Smooth muscle cell (in vitro differentiated cells): ENCODE data around the gene MLLT3. TPM values are rescaled to one million over a fixed set of nuclear protein-coding genes. Genes with fewer than 3 reads are reported as not detected.

Experiments used
- DNase-seq: peaks from one replicate; lab custom pipeline; 2025; ENCODE audit not compliant: unreplicated experiment; lab: John Stamatoyannopoulos, UW
- H2AFZ ChIP-seq: fragments of 200-600 bp; sonication (generic); 2 replicates; pipeline ENCODE4 v1.6.0; 2016; ENCODE audit warnings: antibody characterized with exemption, low read depth, mild to moderate bottlenecking
- H3F3A ChIP-seq: fragments of 200-600 bp; sonication (generic); 2 replicates; pipeline ENCODE4 v1.6.0; 2017; ENCODE audit warnings: antibody characterized with exemption, low read depth
- H3K27ac ChIP-seq: fragments of 200-600 bp; sonication (generic); 2 replicates; pipeline ENCODE4 v1.5.1; 2016; ENCODE audit warnings: low read depth, mild to moderate bottlenecking
- H3K27me3 ChIP-seq: fragments of 200-600 bp; sonication (generic); 2 replicates; pipeline ENCODE4 v1.6.1; 2016; ENCODE audit warnings: low read depth, mild to moderate bottlenecking
- H3K36me3 ChIP-seq: fragments of 200-600 bp; sonication (generic); 2 replicates; pipeline ENCODE4 v1.5.1; 2016; ENCODE audit warnings: low read depth
- H3K4me1 ChIP-seq: fragments of 200-600 bp; sonication (generic); 2 replicates; pipeline ENCODE4 v1.5.1; 2016; ENCODE audit warnings: low read depth
- H3K4me2 ChIP-seq: fragments of 200-600 bp; sonication (generic); 2 replicates; pipeline ENCODE4 v1.6.0; 2016; ENCODE audit warnings: mild to moderate bottlenecking
- H3K4me3 ChIP-seq: fragments of 200-600 bp; sonication (generic); 2 replicates; pipeline ENCODE4 v1.5.1; 2016; ENCODE audit warnings: mild to moderate bottlenecking
- H3K79me2 ChIP-seq: fragments of 200-600 bp; sonication (generic); 2 replicates; pipeline ENCODE4 v1.6.0; 2016; ENCODE audit warnings: low read depth, mild to moderate bottlenecking
- H3K9ac ChIP-seq: fragments of 200-600 bp; sonication (generic); 2 replicates; pipeline ENCODE4 v1.6.0; 2016; ENCODE audit warnings: low read depth
- H3K9me3 ChIP-seq: fragments of 200-600 bp; sonication (generic); replicated peaks from 2 replicates; pipeline ENCODE4 v1.5.1; 2016; ENCODE audit warnings: low read depth
- H4K20me1 ChIP-seq: fragments of 200-600 bp; sonication (generic); 2 replicates; pipeline ENCODE4 v1.6.0; 2016; ENCODE audit warnings: low read depth
- WGBS: methylation state at CpG from one replicate; pipeline ENCODE4 v1.1.7; 2016; ENCODE audit warnings: low lambda C conversion rate; 5-methylcytosine and 5-hydroxymethylcytosine counted together
- polyA plus RNA-seq: library from polyadenylated mRNA; unstranded; fragments of >200 nt; fragmentation: Nextera tagmentation; extraction: Ambion mirVana; gene quantifications from 2 replicates; pipeline ENCODE4 v1.2.1, GENCODE V29; 2016
- total RNA-seq: library from RNA; depleted of rRNA; stranded (reverse); fragments of >200 nt; gene quantifications from 2 replicates; pipeline ENCODE4 v1.2.3, GENCODE V29; 2014
- TF ChIP-seq, protein P1 (sequence below): fragments of 200-600 bp; sonication (generic); IDR thresholded peaks from 2 replicates; pipeline ENCODE4 v1.5.1; 2017; ENCODE audit warnings: borderline replicate concordance, mild to moderate bottlenecking, antibody characterized with exemption; ENCODE audit not compliant: insufficient read depth, poor library complexity, severe bottlenecking

Gene MLLT3
- total and polyA plus RNA-seq, 2 experiments from 2014 or later = 21.9 to 29.9 TPM

DNA sequence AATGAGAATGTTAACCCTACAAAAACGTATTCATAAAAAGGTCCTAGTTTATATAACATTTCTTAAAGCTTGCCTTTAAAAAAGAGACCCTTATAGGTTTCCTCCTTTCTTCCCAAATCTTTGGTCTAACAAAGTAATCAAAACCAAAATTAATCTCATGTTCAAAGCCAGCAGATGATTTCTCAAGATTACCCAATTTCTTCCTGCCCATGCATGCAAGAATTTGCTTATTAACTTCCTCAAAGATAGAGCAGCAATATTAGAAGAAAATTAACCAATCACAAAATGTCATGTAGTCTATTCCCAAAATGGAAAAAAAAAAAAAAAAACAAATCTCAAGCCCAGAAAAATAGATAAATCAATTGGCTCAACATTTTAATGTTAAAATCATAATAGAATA lies 114.9 kb downstream of the MLLT3 start:
- WGBS = 36% methylated on average over 1 of the region's 1 CpG
- no peak overlapping the region for H3K4me2 ChIP-seq
- peaks cover 64% of the 10 kb centered on the region for H4K20me1 ChIP-seq
- DNase-seq = no peak
- peaks cover 5% of the 10 kb centered on the region for H3K36me3 ChIP-seq
- no peak overlapping the region for H3K27ac ChIP-seq
- no peaks in the 10 kb centered on the region for H3K9me3 ChIP-seq
- no peaks in the 10 kb centered on the region for H3K27me3 ChIP-seq
- H3K4me3 ChIP-seq = no peak overlapping the region
- H3F3A ChIP-seq = no peaks in the 10 kb centered on the region
- H3K9ac ChIP-seq = no peak overlapping the region
- no peak overlapping the region for H2AFZ ChIP-seq
- no peaks in the 10 kb centered on the region for H3K4me1 ChIP-seq
- TF ChIP-seq, protein P1, sequence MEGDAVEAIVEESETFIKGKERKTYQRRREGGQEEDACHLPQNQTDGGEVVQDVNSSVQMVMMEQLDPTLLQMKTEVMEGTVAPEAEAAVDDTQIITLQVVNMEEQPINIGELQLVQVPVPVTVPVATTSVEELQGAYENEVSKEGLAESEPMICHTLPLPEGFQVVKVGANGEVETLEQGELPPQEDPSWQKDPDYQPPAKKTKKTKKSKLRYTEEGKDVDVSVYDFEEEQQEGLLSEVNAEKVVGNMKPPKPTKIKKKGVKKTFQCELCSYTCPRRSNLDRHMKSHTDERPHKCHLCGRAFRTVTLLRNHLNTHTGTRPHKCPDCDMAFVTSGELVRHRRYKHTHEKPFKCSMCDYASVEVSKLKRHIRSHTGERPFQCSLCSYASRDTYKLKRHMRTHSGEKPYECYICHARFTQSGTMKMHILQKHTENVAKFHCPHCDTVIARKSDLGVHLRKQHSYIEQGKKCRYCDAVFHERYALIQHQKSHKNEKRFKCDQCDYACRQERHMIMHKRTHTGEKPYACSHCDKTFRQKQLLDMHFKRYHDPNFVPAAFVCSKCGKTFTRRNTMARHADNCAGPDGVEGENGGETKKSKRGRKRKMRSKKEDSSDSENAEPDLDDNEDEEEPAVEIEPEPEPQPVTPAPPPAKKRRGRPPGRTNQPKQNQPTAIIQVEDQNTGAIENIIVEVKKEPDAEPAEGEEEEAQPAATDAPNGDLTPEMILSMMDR = no peak
- H3K79me2 ChIP-seq = peaks cover 100% of the 10 kb centered on the region

DNA sequence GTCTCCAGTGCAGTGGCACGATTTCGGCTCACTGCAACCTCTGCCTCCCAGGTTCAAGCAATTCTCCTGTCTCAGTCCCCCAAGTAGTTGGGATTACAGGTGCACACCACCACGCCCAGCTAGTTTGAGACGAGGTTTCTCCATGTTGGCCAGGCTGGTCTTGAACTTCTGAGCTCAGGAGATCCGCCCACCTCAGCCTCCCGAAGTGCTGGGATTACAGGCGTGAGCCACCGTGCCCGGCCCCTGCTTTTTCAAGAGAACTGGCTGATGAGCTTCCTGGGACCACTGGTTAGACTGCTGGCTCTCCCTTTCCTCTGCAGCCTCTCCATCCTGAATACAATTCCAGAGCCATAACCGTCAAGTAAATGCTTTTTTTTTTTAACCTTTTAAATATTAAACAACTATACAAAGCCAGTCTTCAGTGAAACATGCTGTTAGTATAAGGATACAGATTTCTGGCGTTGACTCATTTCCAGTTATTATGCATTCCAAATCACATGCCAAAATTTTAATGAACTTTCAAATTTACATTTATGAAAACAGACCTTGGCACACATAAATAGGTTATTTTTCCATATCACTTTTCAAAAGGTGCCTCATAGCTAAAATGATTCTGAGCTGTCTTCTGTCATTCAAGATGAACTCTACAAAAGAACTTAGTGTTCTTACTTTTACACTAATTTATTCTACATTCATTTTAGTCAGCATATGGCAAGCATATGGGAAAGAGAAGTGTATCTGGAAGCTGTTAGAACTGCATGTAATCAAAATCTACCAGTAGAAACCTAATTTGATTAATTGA lies 116.0 kb downstream of the MLLT3 start:
- Histone ChIP-seq H3K36me3 (peaks cover 5% of the 10 kb centered on the region), H3K27me3 (no peaks in the 10 kb centered on the region), H4K20me1 (peaks cover 52% of the 10 kb centered on the region), H3K9ac (no peak overlapping the region), H3K79me2 (peaks cover 94% of the 10 kb centered on the region), H3K27ac (no peak overlapping the region), H3K9me3 (no peaks in the 10 kb centered on the region), H2AFZ (no peak overlapping the region), H3K4me2 (no peak overlapping the region), H3K4me3 (no peak overlapping the region), H3F3A (no peaks in the 10 kb centered on the region), H3K4me1 (no peaks in the 10 kb centered on the region)
- TF ChIP-seq, protein P1 = no peak
- no peak for DNase-seq
- 92% methylated on average over 11 of the region's 11 CpGs for WGBS

DNA sequence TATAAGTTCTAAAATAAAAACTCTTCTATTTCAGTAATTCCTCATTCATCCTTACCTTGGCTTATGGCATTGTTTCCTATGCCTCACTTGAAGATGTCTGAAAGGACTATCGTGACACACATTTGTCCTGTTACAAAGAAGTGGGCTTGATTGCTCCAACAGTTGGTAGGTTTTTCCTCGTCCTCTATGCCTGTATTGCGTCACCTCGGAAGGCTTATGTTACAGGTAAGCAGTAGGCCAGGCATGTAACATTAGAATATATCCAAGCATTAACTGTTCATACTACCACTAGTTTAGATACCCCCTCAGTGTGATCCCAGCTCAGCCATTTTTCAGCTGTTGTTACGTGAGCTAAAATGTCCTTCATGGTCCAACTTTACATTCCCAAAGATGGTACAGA lies 116.7 kb downstream of the MLLT3 start:
- no peaks in the 10 kb centered on the region for H3K27me3 ChIP-seq
- no peak overlapping the region for H3K4me3 ChIP-seq
- no peaks in the 10 kb centered on the region for H3F3A ChIP-seq
- DNase-seq = no peak
- peaks cover 5% of the 10 kb centered on the region for H3K36me3 ChIP-seq
- no peak overlapping the region for H3K27ac ChIP-seq
- no peaks in the 10 kb centered on the region for H3K9me3 ChIP-seq
- no peak overlapping the region for H3K9ac ChIP-seq
- no peak overlapping the region for H2AFZ ChIP-seq
- H3K4me2 ChIP-seq = no peak overlapping the region
- H3K4me1 ChIP-seq = no peaks in the 10 kb centered on the region
- H3K79me2 ChIP-seq = peaks cover 94% of the 10 kb centered on the region
- H4K20me1 ChIP-seq = peaks cover 52% of the 10 kb centered on the region
- WGBS = 95% methylated on average over 5 of the region's 5 CpGs
- TF ChIP-seq, protein P1 = no peak

DNA sequence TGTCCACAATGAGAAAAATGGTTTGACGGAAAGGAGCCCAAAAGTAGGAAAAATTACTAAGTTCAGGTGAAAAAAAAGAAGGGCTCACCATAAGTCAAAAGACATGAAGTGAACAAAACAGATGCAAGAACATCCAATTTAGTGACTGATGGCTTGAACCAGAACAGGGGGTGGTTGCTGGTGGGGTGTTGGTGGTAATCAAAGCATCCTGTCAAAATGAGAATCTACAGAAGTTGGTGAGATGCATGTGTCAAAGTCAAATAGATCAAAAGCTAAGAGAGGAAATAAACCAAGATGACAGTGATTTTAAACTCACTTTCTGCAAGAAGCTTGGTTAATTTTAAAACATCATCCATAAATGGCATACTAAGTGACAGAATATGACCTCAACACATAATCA lies 117.4 kb downstream of the MLLT3 start:
- no peaks in the 10 kb centered on the region for H3K27me3 ChIP-seq
- H2AFZ ChIP-seq = no peak overlapping the region
- H3K36me3 ChIP-seq = peaks cover 5% of the 10 kb centered on the region
- H4K20me1 ChIP-seq = peaks cover 58% of the 10 kb centered on the region
- H3K4me2 ChIP-seq = no peak overlapping the region
- H3K4me1 ChIP-seq = no peaks in the 10 kb centered on the region
- H3K9me3 ChIP-seq = no peaks in the 10 kb centered on the region
- H3K27ac ChIP-seq = no peak overlapping the region
- no peaks in the 10 kb centered on the region for H3F3A ChIP-seq
- whole genome bisulfite sequencing = 96% methylated on average over 1 of the region's 1 CpG
- TF ChIP-seq, protein P1 = no peak
- H3K4me3 ChIP-seq = no peak overlapping the region
- H3K79me2 ChIP-seq = peaks cover 88% of the 10 kb centered on the region
- H3K9ac ChIP-seq = no peak overlapping the region
- no peak for DNase-seq
